K562 (cell line): ENCODE data around the gene MOB4. TPM values are rescaled to one million over a fixed set of nuclear protein-coding genes. Genes with fewer than 3 reads are reported as not detected.
A peak's percentile ranks its signal among the peaks of the same experiment; 100 is the strongest.

ENCODE experiments used
- ATAC-seq: fragments of 200-7000 bp; cut with Tn5 transposase; 3 replicates; pipeline ENCODE4 v1.9.1; 2020; ENCODE audit warnings: moderate library complexity
- BruUV-seq: library from RNA; stranded (reverse); fragments of 400-500 nt; replicated peaks from 2 replicates; lab custom pipeline; 2021; lab: Mats Ljungman, UMichigan
- CTCF ChIA-PET: fragments of 300-600 bp; formaldehyde crosslinking; extraction: SDS; loops from one replicate; lab custom pipeline; 2021; ENCODE audit warnings: low intra/inter-chr PET ratio; lab: Yijun Ruan, JAX
- POLR2A ChIA-PET: fragments of 300-600, 350-650 bp; sonication (Branson Sonifier 250); formaldehyde crosslinking; extraction: SDS; loops from one replicate; lab custom pipeline; 2021; ENCODE audit warnings: antibody characterized with exemption, inconsistent platforms; lab: Yijun Ruan, JAX
- DNase-seq, 4 experiments: peaks; one replicate each; pipeline versions ENCODE4 v3.0.0 to v3.0.0-alpha.2; 2011 to 2018; ENCODE audit warnings: low spot score in 3 of 4, mixed read lengths in 3 of 4; ENCODE audit errors: extremely low read depth in 1 of 4
- FAIRE-seq: peaks from 2 replicates; lab custom pipeline; 2011; peaks lifted over from hg19 to GRCh38; lab: Jason Lieb, UNC
- H2AFZ ChIP-seq: 2 replicates; pipeline ENCODE4 v1.6.0; 2011; ENCODE audit warnings: low read depth, low read length, control low read depth, inconsistent platforms
- H3K27ac ChIP-seq: fragments of 200-600 bp; 3 replicates; pipeline ENCODE4 v1.8.0; 2011; ENCODE audit warnings: low read depth, mild to moderate bottlenecking, control low read depth, inconsistent platforms, low read length, moderate library complexity, mixed read lengths; ENCODE audit errors: extremely low read depth
- H3K27me3 ChIP-seq, 2 experiments: fragments of 300-600 bp in 1 of 2; 2 replicates in 1 of 2; 3 replicates in 1 of 2; pipeline versions ENCODE4 v1.6.0 to v1.8.0; 2011; ENCODE audit warnings: inconsistent platforms in 2 of 2, low read length in 2 of 2, mild to moderate bottlenecking in 1 of 2, mixed read lengths in 1 of 2, moderate library complexity in 1 of 2; ENCODE audit not compliant: control insufficient read depth in 2 of 2, insufficient read depth in 2 of 2
- H3K36me3 ChIP-seq: fragments of 300-600 bp; 3 replicates; pipeline ENCODE4 v1.8.0; 2011; ENCODE audit warnings: mild to moderate bottlenecking, low read length, inconsistent platforms; ENCODE audit not compliant: control insufficient read depth, insufficient read depth
- H3K4me1 ChIP-seq, 2 experiments: fragments of 200-600 bp in 1 of 2; replicated peaks in 1 of 2; 2 replicates in 1 of 2; 3 replicates in 1 of 2; pipeline versions ENCODE4 v1.5.1 to v1.8.0; 2011; ENCODE audit warnings: inconsistent platforms in 2 of 2, low read length in 2 of 2, mild to moderate bottlenecking in 1 of 2, mixed read lengths in 1 of 2, moderate library complexity in 1 of 2; ENCODE audit not compliant: control insufficient read depth in 2 of 2, insufficient read depth in 2 of 2
- H3K4me2 ChIP-seq: 2 replicates; pipeline ENCODE4 v1.6.1; 2011; ENCODE audit warnings: low read length, control low read depth, inconsistent platforms, mixed read lengths; ENCODE audit not compliant: insufficient read depth
- H3K4me3 ChIP-seq: fragments of 200-600 bp; sonication (generic), shearing (Covaris generic); 2 replicates; pipeline ENCODE4 v1.5.1; 2016; ENCODE audit warnings: control low read depth, inconsistent platforms
- H3K79me2 ChIP-seq: fragments of 200-600 bp; 3 replicates; pipeline ENCODE4 v1.8.0; 2011; ENCODE audit warnings: low read length, inconsistent platforms; ENCODE audit not compliant: control insufficient read depth, insufficient read depth
- H3K9ac ChIP-seq, 2 experiments: 2 replicates each; pipeline versions ENCODE4 v1.6.0 to v1.6.1; 2011; ENCODE audit warnings: low read depth in 2 of 2, low read length in 2 of 2, control low read depth in 1 of 2, inconsistent platforms in 1 of 2, mild to moderate bottlenecking in 1 of 2, mixed read lengths in 1 of 2; ENCODE audit not compliant: insufficient read depth in 1 of 2
- H3K9me1 ChIP-seq: one replicate; pipeline ENCODE4 v1.6.0; 2011; ENCODE audit warnings: inconsistent platforms, mild to moderate bottlenecking, low read length, moderate library complexity; ENCODE audit not compliant: control insufficient read depth, insufficient read depth
- H3K9me3 ChIP-seq: replicated peaks from 2 replicates; pipeline ENCODE4 v1.5.1; 2011; ENCODE audit warnings: low read depth, low read length, inconsistent platforms; ENCODE audit not compliant: control insufficient read depth, insufficient read depth
- H4K20me1 ChIP-seq: replicated peaks from 2 replicates; pipeline ENCODE4 v1.6.1; 2011; ENCODE audit warnings: low read length, inconsistent platforms, mixed read lengths; ENCODE audit not compliant: control insufficient read depth, insufficient read depth
- BCL6 ChIP-seq: fragments of 250-450 bp; sonication (Bioruptor Pico); IDR thresholded peaks from 2 replicates; pipeline ENCODE4 v1.4.0; 2020
- CBFA2T3 ChIP-seq: fragments of 450-650 bp; IDR thresholded peaks from 2 replicates; pipeline ENCODE4 v1.6.1; 2017
- DACH1 ChIP-seq: fragments of 450-650 bp; IDR thresholded peaks from 2 replicates; pipeline ENCODE4 v1.6.1; 2018; ENCODE audit not compliant: partially characterized antibody
- ELF1 ChIP-seq: fragments of 200-800 bp; sonication (Bioruptor generic); IDR thresholded peaks from 2 replicates; pipeline ENCODE4 v1.6.1; 2016; ENCODE audit warnings: missing genetic modification characterization, missing compliant biosample characterization
- FOXP1 ChIP-seq: sonication (generic); formaldehyde crosslinking; IDR thresholded peaks from 2 replicates; pipeline ENCODE4 v1.8.0; 2022; ENCODE audit warnings: mild to moderate bottlenecking, missing genetic modification reagents
- HES1 ChIP-seq: fragments of 450-650 bp; IDR thresholded peaks from 2 replicates; pipeline ENCODE4 v1.6.1; 2016; ENCODE audit warnings: low read depth, mild to moderate bottlenecking, moderate library complexity
- MEF2D ChIP-seq: conservative IDR thresholded peaks from 2 replicates; pipeline ENCODE4 v1.6.1; 2016; ENCODE audit warnings: low read depth, missing genetic modification characterization, missing compliant biosample characterization
- MYBL2 ChIP-seq, 2 experiments: fragments of 450-650 bp in 1 of 2; sonication (generic) in 1 of 2; formaldehyde crosslinking in 1 of 2; IDR thresholded peaks; 2 replicates each; pipeline versions ENCODE4 v1.6.1 to v1.8.1; 2017 to 2022; ENCODE audit warnings: borderline replicate concordance in 1 of 2, inconsistent platforms in 1 of 2, low read depth in 1 of 2, mild to moderate bottlenecking in 1 of 2, missing genetic modification reagents in 1 of 2, moderate library complexity in 1 of 2
- OTX1 ChIP-seq: fragments of 450-650 bp; formaldehyde crosslinking; IDR thresholded peaks from 2 replicates; pipeline ENCODE4 v1.4.0; 2022; ENCODE audit warnings: mild to moderate bottlenecking
- RBM39 ChIP-seq: fragments of 200-400 bp; formaldehyde crosslinking; optimal IDR thresholded peaks from 2 replicates; pipeline ENCODE3; 2018; ENCODE audit warnings: low read depth, low read length
- RCOR1 ChIP-seq, 2 experiments: IDR thresholded peaks; 2 replicates each; pipeline ENCODE4 v1.6.1; 2012; ENCODE audit warnings: low read depth in 2 of 2, low read length in 2 of 2, borderline replicate concordance in 1 of 2, improper control_type of control experiment in 1 of 2
- SMARCE1 ChIP-seq: fragments of 450-650 bp; IDR thresholded peaks from 2 replicates; pipeline ENCODE4 v1.7.1; 2016; ENCODE audit warnings: mild to moderate bottlenecking
- TCF3 ChIP-seq: sonication (generic); formaldehyde crosslinking; IDR thresholded peaks from 2 replicates; pipeline ENCODE4 v1.4.0; 2020; ENCODE audit warnings: mild to moderate bottlenecking, missing genetic modification reagents
- ZBTB1 ChIP-seq: sonication (generic); formaldehyde crosslinking; IDR thresholded peaks from 2 replicates; pipeline ENCODE4 v1.8.1; 2023; ENCODE audit warnings: missing genetic modification reagents, low read depth, mild to moderate bottlenecking, borderline replicate concordance
- ZC3H11A ChIP-seq: IDR thresholded peaks from 2 replicates; pipeline ENCODE4 v1.6.1; 2012; ENCODE audit warnings: low read depth, low read length, improper control_type of control experiment
- ZNF253 ChIP-seq: fragments of 250-450 bp; sonication (Bioruptor Pico); conservative IDR thresholded peaks from 2 replicates; pipeline ENCODE4 v1.6.1; 2021; ENCODE audit warnings: mild to moderate bottlenecking
- ZNF717 ChIP-seq: fragments of 250-450 bp; sonication (Bioruptor Pico); IDR thresholded peaks from 2 replicates; pipeline ENCODE4 v1.5.0; 2021
- ZNF778 ChIP-seq: fragments of 450-650 bp; formaldehyde crosslinking; IDR thresholded peaks from 2 replicates; pipeline ENCODE4 v1.4.0; 2020; ENCODE audit warnings: mild to moderate bottlenecking, moderate library complexity
- WGBS: fragments of 100-300 bp; shearing (Covaris generic); methylation state at CpG from one replicate; pipeline ENCODE4 v1.1.6; 2016; ENCODE audit warnings: low coverage, mixed read lengths; ENCODE audit not compliant: insufficient coverage; ENCODE audit errors: missing lambda C conversion rate; 5-methylcytosine and 5-hydroxymethylcytosine counted together
- in situ Hi-C: fragments of 300-500 bp; cut with MboI; formaldehyde crosslinking; loops from 4 replicates; pipeline ENCODE4 v1.15.0; 2018; ENCODE audit warnings: inconsistent platforms, mixed read lengths
- intact Hi-C: fragments of 100-400 bp; cut with micrococcal nuclease; formaldehyde crosslinking; loops from 2 replicates; pipeline ENCODE4 v1.14.2; 2022
- polyA plus RNA-seq, 8 experiments: library from polyadenylated mRNA; depleted of rRNA in 4 of 8; stranded (reverse) in 5 of 8; unstranded in 3 of 8; fragments of >200 nt; fragmentation: Nextera tagmentation in 2 of 8; fragmentation: Illumina TruSeq in 1 of 8; extraction: Ambion mirVana in 2 of 8; extraction: Trizol in 1 of 8; gene quantifications; 2 replicates each; pipeline versions ENCODE4 v1.2.1 to v1.2.3, GENCODE V29; 2011 to 2014; ENCODE audit warnings: inconsistent platforms in 1 of 8, missing spikeins in 1 of 8
- total RNA-seq, 7 experiments: library from RNA; depleted of rRNA in 6 of 7; stranded (reverse); fragments of >200 nt in 6 of 7; fragmentation: Illumina TruSeq in 2 of 7; extraction: Trizol in 2 of 7; gene quantifications; 2 replicates each; pipeline versions ENCODE4 v1.2.1 to v1.2.3, GENCODE V29; 2011 to 2021; ENCODE audit warnings: low replicate concordance in 1 of 7
- TF ChIP-seq, protein P1 (sequence below): fragments of 450-650 bp; IDR thresholded peaks from 2 replicates; pipeline ENCODE4 v1.6.1; 2016; ENCODE audit warnings: borderline replicate concordance
- TF ChIP-seq, protein P2 (sequence below): fragments of 250-450 bp; sonication (Bioruptor Pico); IDR thresholded peaks from 2 replicates; pipeline ENCODE4 v1.4.0; 2020; ENCODE audit warnings: mild to moderate bottlenecking, moderate library complexity, borderline replicate concordance

The MOB4 gene
- total and polyA plus RNA-seq, 9 of the 15 experiments (the other 6 are each of a cell fraction or from before 2014, with no cell fraction given): 13.5 to 30.8 (median 22.2) TPM

DNA sequence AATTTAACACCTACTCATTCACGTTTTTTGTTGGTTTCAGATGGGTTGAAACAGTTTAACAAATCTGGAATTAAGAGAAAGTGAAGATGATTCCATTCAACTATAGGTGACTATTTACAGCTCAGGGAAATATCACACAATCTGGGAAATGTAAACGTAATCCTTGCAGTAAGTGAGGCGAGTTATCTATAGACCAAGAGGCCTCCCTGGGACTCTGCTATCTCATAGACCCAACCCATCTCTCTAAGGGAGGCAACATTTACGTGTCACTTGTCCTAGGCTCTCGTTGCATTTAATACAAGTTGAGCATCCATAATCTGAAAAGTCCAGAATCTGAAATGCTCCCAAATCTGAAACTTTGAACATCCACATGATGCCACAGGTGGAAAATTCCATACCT lies 2.0 kb upstream of the MOB4 start:
- Histone ChIP-seq H3K9me3 (no peaks in the 10 kb centered on the region), H3K27me3 (no peaks in the 10 kb centered on the region), H3K4me1 (peaks cover 14 to 24% of the 10 kb centered on the region in 2 experiments; a peak in 4 of 5 replicates), H3K79me2 (peaks cover 32% of the 10 kb centered on the region), H2AFZ (no peak overlapping the region), H3K36me3 (no peaks in the 10 kb centered on the region), H3K9ac (no peak overlapping the region), H3K4me3 (no peak overlapping the region), H3K27ac (no peak overlapping the region), H3K9me1 (no peaks in the 10 kb centered on the region), H3K4me2 (no peak overlapping the region), H4K20me1 (no peaks in the 10 kb centered on the region)
- intact Hi-C loops (loop anchor here (2.0 kb wide), 1 partner anchor 13 kb away; the partner anchor contains the start of gene HSPE1), in situ Hi-C loops (no loop called here)
- no TSS peak for BruUV-seq
- FAIRE-seq (peak; percentile 79), DNase-seq (peak; percentile 23 to 47 (median 26)), ATAC-seq (no peak)
- CTCF ChIA-PET: no interaction called here
- POLR2A ChIA-PET: interaction anchor here (0.6 to 3.5 kb wide), 4 partner anchors 12 to 17 kb away, joined by 3 to 34 read pairs (median 3); partner anchors contain the start of genes HSPD1 and HSPE1
- 5% methylated on average over 5 of the region's 5 CpGs for WGBS
- peak in 1 of 2 experiments; percentile 89; a peak in 2 of 4 replicates for TF ChIP-seq RCOR1 (IDR thresholded peaks at IDR 0.05; ENCODE audit: borderline replicate concordance in 1 of 2, low read depth in 2 of 2, low read length in 2 of 2)
- TF ChIP-seq TCF3 (CRISPR knock-in tag): no peak
- no peak for TF ChIP-seq SMARCE1
- TF ChIP-seq MYBL2 (IDR thresholded peaks at IDR 0.05; ENCODE audit: low read depth): no peak
- no peak for TF ChIP-seq MYBL2 (CRISPR knock-in tag; IDR thresholded peaks at IDR 0.05; ENCODE audit: borderline replicate concordance)
- no peak for TF ChIP-seq ELF1 (tag)
- no peak for TF ChIP-seq RBM39
- no peak for TF ChIP-seq DACH1
- TF ChIP-seq, protein P1, sequence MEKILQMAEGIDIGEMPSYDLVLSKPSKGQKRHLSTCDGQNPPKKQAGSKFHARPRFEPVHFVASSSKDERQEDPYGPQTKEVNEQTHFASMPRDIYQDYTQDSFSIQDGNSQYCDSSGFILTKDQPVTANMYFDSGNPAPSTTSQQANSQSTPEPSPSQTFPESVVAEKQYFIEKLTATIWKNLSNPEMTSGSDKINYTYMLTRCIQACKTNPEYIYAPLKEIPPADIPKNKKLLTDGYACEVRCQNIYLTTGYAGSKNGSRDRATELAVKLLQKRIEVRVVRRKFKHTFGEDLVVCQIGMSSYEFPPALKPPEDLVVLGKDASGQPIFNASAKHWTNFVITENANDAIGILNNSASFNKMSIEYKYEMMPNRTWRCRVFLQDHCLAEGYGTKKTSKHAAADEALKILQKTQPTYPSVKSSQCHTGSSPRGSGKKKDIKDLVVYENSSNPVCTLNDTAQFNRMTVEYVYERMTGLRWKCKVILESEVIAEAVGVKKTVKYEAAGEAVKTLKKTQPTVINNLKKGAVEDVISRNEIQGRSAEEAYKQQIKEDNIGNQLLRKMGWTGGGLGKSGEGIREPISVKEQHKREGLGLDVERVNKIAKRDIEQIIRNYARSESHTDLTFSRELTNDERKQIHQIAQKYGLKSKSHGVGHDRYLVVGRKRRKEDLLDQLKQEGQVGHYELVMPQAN: no peak
- no peak for TF ChIP-seq ZNF253 (CRISPR knock-in tag)
- TF ChIP-seq ZC3H11A: no peak
- TF ChIP-seq, protein P2, sequence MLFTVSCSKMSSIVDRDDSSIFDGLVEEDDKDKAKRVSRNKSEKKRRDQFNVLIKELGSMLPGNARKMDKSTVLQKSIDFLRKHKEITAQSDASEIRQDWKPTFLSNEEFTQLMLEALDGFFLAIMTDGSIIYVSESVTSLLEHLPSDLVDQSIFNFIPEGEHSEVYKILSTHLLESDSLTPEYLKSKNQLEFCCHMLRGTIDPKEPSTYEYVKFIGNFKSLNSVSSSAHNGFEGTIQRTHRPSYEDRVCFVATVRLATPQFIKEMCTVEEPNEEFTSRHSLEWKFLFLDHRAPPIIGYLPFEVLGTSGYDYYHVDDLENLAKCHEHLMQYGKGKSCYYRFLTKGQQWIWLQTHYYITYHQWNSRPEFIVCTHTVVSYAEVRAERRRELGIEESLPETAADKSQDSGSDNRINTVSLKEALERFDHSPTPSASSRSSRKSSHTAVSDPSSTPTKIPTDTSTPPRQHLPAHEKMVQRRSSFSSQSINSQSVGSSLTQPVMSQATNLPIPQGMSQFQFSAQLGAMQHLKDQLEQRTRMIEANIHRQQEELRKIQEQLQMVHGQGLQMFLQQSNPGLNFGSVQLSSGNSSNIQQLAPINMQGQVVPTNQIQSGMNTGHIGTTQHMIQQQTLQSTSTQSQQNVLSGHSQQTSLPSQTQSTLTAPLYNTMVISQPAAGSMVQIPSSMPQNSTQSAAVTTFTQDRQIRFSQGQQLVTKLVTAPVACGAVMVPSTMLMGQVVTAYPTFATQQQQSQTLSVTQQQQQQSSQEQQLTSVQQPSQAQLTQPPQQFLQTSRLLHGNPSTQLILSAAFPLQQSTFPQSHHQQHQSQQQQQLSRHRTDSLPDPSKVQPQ (CRISPR knock-in tag): no peak
- TF ChIP-seq HES1: no peak
- TF ChIP-seq FOXP1 (CRISPR knock-in tag): no peak
- TF ChIP-seq CBFA2T3: peak; percentile 42
- TF ChIP-seq MEF2D (tag): no peak
- no peak for TF ChIP-seq OTX1
- TF ChIP-seq BCL6 (CRISPR knock-in tag): no peak
- TF ChIP-seq ZNF778: no peak
- TF ChIP-seq ZNF717 (CRISPR knock-in tag): no peak
- TF ChIP-seq ZBTB1: no peak
